H1 (cell line): Measurements from ENCODE around the gene ITGA11. TPM values are rescaled to one million over a fixed set of nuclear protein-coding genes. Genes with fewer than 3 reads are reported as not detected.

Source experiments
- CTCF ChIA-PET: fragments of 300-600 bp; sonication (Branson Sonifier 250); formaldehyde crosslinking; loops from one replicate; lab custom pipeline; 2021; ENCODE audit not compliant: partially characterized antibody; lab: Charles Lee
- POLR2A ChIA-PET: fragments of 300-600 bp; sonication (Branson Sonifier 250); formaldehyde crosslinking; loops from one replicate; lab custom pipeline; 2021; ENCODE audit warnings: inconsistent platforms; ENCODE audit not compliant: partially characterized antibody; lab: Charles Lee
- DNase-seq, 2 experiments: peaks; one replicate each; pipeline versions ENCODE4 v3.0.0 to v3.0.0-alpha.2; 2010 to 2022; ENCODE audit warnings: low spot score in 2 of 2, low read depth in 1 of 2, mixed read lengths in 1 of 2
- FAIRE-seq: peaks from 2 replicates; lab custom pipeline; 2011; peaks lifted over from hg19 to GRCh38; lab: Jason Lieb, UNC
- H2AFZ ChIP-seq: 2 replicates; pipeline ENCODE4 v1.8.1; 2012; ENCODE audit warnings: low read length, inconsistent platforms
- H2AK5ac ChIP-seq: 2 replicates; pipeline ENCODE4 v1.6.1; 2013; ENCODE audit warnings: low read depth, low read length
- H2BK120ac ChIP-seq: replicated peaks from 2 replicates; pipeline ENCODE3; 2013; ENCODE audit warnings: low read depth, low read length, inconsistent platforms
- H2BK12ac ChIP-seq: 2 replicates; pipeline ENCODE4 v1.6.1; 2013; ENCODE audit warnings: low read depth, low read length
- H2BK15ac ChIP-seq: 2 replicates; pipeline ENCODE4 v1.6.1; 2013; ENCODE audit warnings: low read length
- H2BK20ac ChIP-seq: 2 replicates; pipeline ENCODE4 v1.6.1; 2013; ENCODE audit warnings: low read length
- H2BK5ac ChIP-seq: 2 replicates; pipeline ENCODE4 v1.6.1; 2013; ENCODE audit warnings: low read depth, low read length
- H3K14ac ChIP-seq: 2 replicates; pipeline ENCODE4 v1.6.1; 2013; ENCODE audit warnings: inconsistent platforms; ENCODE audit not compliant: insufficient read length
- H3K18ac ChIP-seq: 2 replicates; pipeline ENCODE4 v1.6.1; 2013; ENCODE audit warnings: low read length; ENCODE audit errors: extremely low read depth
- H3K23ac ChIP-seq: 2 replicates; pipeline ENCODE4 v1.6.1; 2013; ENCODE audit warnings: inconsistent platforms; ENCODE audit not compliant: insufficient read length
- H3K23me2 ChIP-seq: 2 replicates; pipeline ENCODE4 v1.6.1; 2013; ENCODE audit warnings: low read depth, low read length
- H3K27ac ChIP-seq: 2 replicates; pipeline ENCODE4 v1.6.1; 2011; ENCODE audit warnings: low read depth, low read length, inconsistent platforms
- H3K27me3 ChIP-seq, 4 experiments: replicated peaks in 1 of 4; 1 replicate in 1 of 4; 2 replicates in 3 of 4; pipeline versions ENCODE4 v1.6.1 to v1.8.1; 2011 to 2013; ENCODE audit warnings: low read length in 3 of 4, mild to moderate bottlenecking in 3 of 4, inconsistent platforms in 2 of 4, mixed read lengths in 2 of 4, moderate library complexity in 1 of 4; ENCODE audit not compliant: control insufficient read depth in 3 of 4, insufficient read depth in 3 of 4; ENCODE audit errors: extremely low read depth in 1 of 4
- H3K36me3 ChIP-seq, 4 experiments: 2 replicates each; pipeline versions ENCODE4 v1.6.1 to v1.8.1; 2011 to 2013; ENCODE audit warnings: mild to moderate bottlenecking in 4 of 4, low read length in 3 of 4, moderate library complexity in 2 of 4, control low read depth in 1 of 4, inconsistent platforms in 1 of 4; ENCODE audit not compliant: insufficient read depth in 4 of 4, control insufficient read depth in 2 of 4
- H3K4ac ChIP-seq: replicated peaks from 2 replicates; pipeline ENCODE3; 2013; ENCODE audit warnings: low read length, low read depth, mixed read lengths, inconsistent platforms; ENCODE audit not compliant: insufficient read length
- H3K4me1 ChIP-seq, 4 experiments: replicated peaks in 1 of 4; 1 replicate in 1 of 4; 2 replicates in 3 of 4; pipeline versions ENCODE4 v1.6.1 to v1.8.1; 2011 to 2013; ENCODE audit warnings: low read length in 3 of 4, inconsistent platforms in 2 of 4, mixed read lengths in 1 of 4; ENCODE audit not compliant: insufficient read depth in 4 of 4, control insufficient read depth in 3 of 4
- H3K4me2 ChIP-seq, 2 experiments: 2 replicates each; pipeline versions ENCODE4 v1.6.1 to v1.8.1; 2011 to 2013; ENCODE audit warnings: low read depth in 2 of 2, low read length in 2 of 2, control low read depth in 1 of 2, inconsistent platforms in 1 of 2, mild to moderate bottlenecking in 1 of 2; ENCODE audit not compliant: insufficient read depth in 1 of 2
- H3K4me3 ChIP-seq, 4 experiments: fragments of 200-600, 300-600 bp in 1 of 4; sonication (generic), shearing (Covaris generic), sonication (Bioruptor Twin) in 1 of 4; 2 replicates each; pipeline versions ENCODE4 v1.5.1 to v1.8.1; 2011 to 2016; ENCODE audit warnings: low read length in 4 of 4, low read depth in 3 of 4, control low read depth in 2 of 4, inconsistent platforms in 2 of 4, mild to moderate bottlenecking in 2 of 4, mixed read lengths in 1 of 4, moderate library complexity in 1 of 4; ENCODE audit not compliant: insufficient read depth in 2 of 4; ENCODE audit errors: extremely low read depth in 1 of 4
- H3K56ac ChIP-seq: replicated peaks from 2 replicates; pipeline ENCODE3; 2013; ENCODE audit warnings: low read depth, mild to moderate bottlenecking, mixed read lengths, low read length, inconsistent platforms; ENCODE audit not compliant: insufficient read length
- H3K79me1 ChIP-seq: 2 replicates; pipeline ENCODE4 v1.6.1; 2013; ENCODE audit warnings: low read depth, low read length, control low read depth
- H3K79me2 ChIP-seq, 2 experiments: 2 replicates each; pipeline versions ENCODE4 v1.6.1 to v1.8.1; 2012 to 2013; ENCODE audit warnings: low read length in 2 of 2, mild to moderate bottlenecking in 2 of 2, inconsistent platforms in 1 of 2; ENCODE audit not compliant: insufficient read depth in 2 of 2, control insufficient read depth in 1 of 2
- H3K9ac ChIP-seq, 4 experiments: replicated peaks in 1 of 4; 1 replicate in 1 of 4; 2 replicates in 3 of 4; pipeline versions ENCODE4 v1.6.1 to v1.8.1; 2011 to 2013; ENCODE audit warnings: low read depth in 3 of 4, low read length in 3 of 4, control low read depth in 2 of 4, mild to moderate bottlenecking in 2 of 4, moderate library complexity in 2 of 4, inconsistent platforms in 1 of 4; ENCODE audit errors: extremely low read depth in 1 of 4
- H3K9me3 ChIP-seq, 2 experiments: 2 replicates each; pipeline versions ENCODE4 v1.6.1 to v1.8.1; 2012 to 2013; ENCODE audit warnings: mild to moderate bottlenecking in 2 of 2, moderate library complexity in 2 of 2, control low read depth in 1 of 2, inconsistent platforms in 1 of 2, low read depth in 1 of 2, low read length in 1 of 2, mixed read lengths in 1 of 2; ENCODE audit not compliant: insufficient read depth in 2 of 2
- H4K20me1 ChIP-seq, 2 experiments: replicated peaks in 1 of 2; 2 replicates each; pipeline versions ENCODE3 to v1.8.1; 2011 to 2013; ENCODE audit warnings: inconsistent platforms in 2 of 2, low read length in 2 of 2, mild to moderate bottlenecking in 1 of 2; ENCODE audit not compliant: insufficient read depth in 2 of 2, control insufficient read depth in 1 of 2
- H4K5ac ChIP-seq: 2 replicates; pipeline ENCODE4 v1.6.1; 2013; ENCODE audit warnings: low read length, low read depth, mixed read lengths, inconsistent platforms; ENCODE audit not compliant: insufficient read length
- H4K8ac ChIP-seq: 2 replicates; pipeline ENCODE4 v1.8.0; 2013; ENCODE audit warnings: mild to moderate bottlenecking, moderate library complexity, low read length, inconsistent platforms; ENCODE audit not compliant: insufficient read depth; ENCODE audit errors: extremely low read depth
- H4K91ac ChIP-seq: replicated peaks from 2 replicates; pipeline ENCODE3; 2013; ENCODE audit warnings: low read length, mixed read lengths, inconsistent platforms; ENCODE audit not compliant: insufficient read length
- CHD2 ChIP-seq: IDR thresholded peaks from 2 replicates; pipeline ENCODE4 v1.6.1; 2012; ENCODE audit warnings: low read length, improper control_type of control experiment
- WGBS, 2 experiments: shearing (Covaris generic) in 1 of 2; methylation state at CpG; one replicate each; pipeline versions ENCODE4 v1.1.6 to v1.1.7; 2013 to 2015; ENCODE audit warnings: low lambda C conversion rate in 2 of 2, mixed read lengths in 2 of 2, inconsistent platforms in 1 of 2, low coverage in 1 of 2, missing lambda C conversion rate in 1 of 2; ENCODE audit not compliant: insufficient replicate concordance in 2 of 2, insufficient coverage in 1 of 2, insufficient read length in 1 of 2; ENCODE audit errors: extremely low coverage in 1 of 2, missing lambda C conversion rate in 1 of 2; 5-methylcytosine and 5-hydroxymethylcytosine counted together
- polyA plus RNA-seq, 7 experiments: library from polyadenylated mRNA; depleted of rRNA in 3 of 7; stranded (reverse) in 5 of 7; unstranded in 2 of 7; fragments of >200 nt in 5 of 7; fragments of 200-250 nt in 2 of 7; gene quantifications; 1 replicate in 5 of 7; 2 replicates in 1 of 7; 4 replicates in 1 of 7; pipeline versions ENCODE4 v1.2.1 to v1.2.3, GENCODE V29; 2011 to 2013; ENCODE audit warnings: missing spikeins in 2 of 7, mixed read lengths in 2 of 7
- total RNA-seq: library from RNA; stranded (reverse); fragmentation: NEBNext Ultra II Directional; extraction: Animal tissue kit (Norgen Biotek cat#: 25700); gene quantifications from 2 replicates; pipeline ENCODE4 v1.2.1, GENCODE V29; 2021

ITGA11 gene
- total and polyA plus RNA-seq, 2 of the 8 experiments (the other 6 are each of a cell fraction or from before 2014, with no cell fraction given), result 0.05 to 0.06 TPM

DNA sequence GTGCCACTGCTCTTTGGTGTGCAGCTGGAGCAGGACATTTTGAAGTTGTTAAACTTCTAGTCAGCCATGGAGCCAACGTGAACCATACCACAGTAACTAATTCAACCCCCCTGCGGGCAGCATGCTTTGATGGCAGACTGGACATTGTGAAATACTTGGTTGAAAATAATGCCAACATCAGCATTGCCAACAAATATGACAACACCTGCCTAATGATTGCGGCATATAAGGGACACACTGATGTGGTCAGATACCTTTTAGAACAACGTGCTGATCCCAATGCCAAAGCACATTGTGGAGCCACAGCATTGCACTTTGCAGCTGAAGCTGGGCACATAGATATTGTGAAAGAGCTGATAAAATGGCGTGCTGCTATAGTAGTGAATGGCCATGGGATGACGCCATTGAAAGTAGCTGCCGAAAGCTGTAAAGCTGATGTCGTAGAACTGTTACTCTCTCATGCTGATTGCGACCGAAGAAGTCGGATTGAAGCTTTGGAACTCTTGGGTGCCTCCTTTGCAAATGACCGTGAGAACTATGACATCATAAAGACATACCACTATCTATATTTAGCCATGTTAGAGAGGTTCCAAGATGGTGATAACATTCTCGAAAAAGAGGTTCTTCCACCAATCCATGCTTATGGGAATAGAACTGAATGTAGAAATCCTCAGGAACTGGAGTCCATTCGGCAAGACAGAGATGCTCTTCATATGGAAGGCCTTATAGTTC is 142.2 kb downstream of the ITGA11 start:
- Histone ChIP-seq H3K23me2 (no peaks in the 10 kb centered on the region), H3K27me3 (no peaks in the 10 kb centered on the region), H3K14ac (no peak overlapping the region), H2BK120ac (no peak overlapping the region), H4K91ac (no peak overlapping the region), H2BK20ac (no peak overlapping the region), H2AFZ (no peak overlapping the region), H2BK15ac (no peak overlapping the region), H3K27ac (no peak overlapping the region), H4K8ac (no peak overlapping the region), H4K5ac (no peak overlapping the region), H3K56ac (no peak overlapping the region), H3K4me3 (no peak overlapping the region), H3K4ac (no peak overlapping the region), H3K79me1 (peaks cover 3% of the 10 kb centered on the region; the same call in 1 of the 2 replicates), H3K23ac (no peak overlapping the region), H2AK5ac (no peak overlapping the region), H3K4me1 (peaks cover 0 to 16% (median 5%) of the 10 kb centered on the region in 4 experiments; a peak in 3 of 7 replicates), H3K9me3 (peaks cover 0 to under 1% of the 10 kb centered on the region in 2 experiments; a peak in 1 of 4 replicates), H3K9ac (no peak overlapping the region), H3K4me2 (no peak overlapping the region), H3K79me2 (peaks cover 16 to 91% of the 10 kb centered on the region in 2 experiments), H2BK5ac (no peak overlapping the region), H3K18ac (no peak overlapping the region), H3K36me3 (peaks cover 3 to 43% (median 22%) of the 10 kb centered on the region in 4 experiments; a peak in 7 of 8 replicates), H4K20me1 (peaks cover 8 to 11% of the 10 kb centered on the region in 2 experiments), H2BK12ac (no peak overlapping the region)
- no peak for FAIRE-seq
- WGBS, 2 experiments, result 94% methylated on average over 14 of the region's 14 CpGs; no CpG with 5 or more reads in 1 of the 2 experiments
- POLR2A ChIA-PET, result interaction anchor here (0.7 to 5.7 kb wide), 7 partner anchors 9 to 37 kb away, joined by 3 to 28 read pairs (median 3); partner anchors contain the start of gene FEM1B
- CTCF ChIA-PET, result interaction anchor here (0.5 to 11.3 kb wide), 8 partner anchors 9 to 94 kb away, joined by 3 to 85 read pairs (median 4); no protein-coding TSS in a partner anchor
- DNase-seq, result peak in 1 of 2 experiments; percentile 33
- TF ChIP-seq CHD2, result no peak
